ENCODE results near the gene BAIAP2.

BAIAP2 gene

GRCh38 chr17:81066771-81067315 is 31.9 kb downstream of the BAIAP2 start:
- TF ChIP-seq POLR2AphosphoS5 (IDR thresholded peaks at IDR 0.05; ENCODE audit: low read depth, low read length), result no peak
- TF ChIP-seq REST (IDR thresholded peaks at IDR 0.05; ENCODE audit: insufficient read depth in 1 of 2, low read depth in 2 of 2, low read length in 2 of 2), result no peak
- no peak for TF ChIP-seq SIN3A (IDR thresholded peaks at IDR 0.05; ENCODE audit: borderline replicate concordance, insufficient read depth, low read length)
- no peak for TF ChIP-seq FOXP2 (optimal IDR thresholded peaks at IDR 0.05; ENCODE audit: borderline replicate concordance, extremely low read depth, extremely low read length, insufficient read depth)
- TF ChIP-seq TAF1 (IDR thresholded peaks at IDR 0.05; ENCODE audit: borderline replicate concordance, insufficient read depth, low read length), result no peak

- TF ChIP-seq TAF1 (IDR thresholded peaks at IDR 0.05; ENCODE audit: borderline replicate concordance, insufficient read depth, low read length) (no peak), REST (IDR thresholded peaks at IDR 0.05; ENCODE audit: insufficient read depth in 1 of 2, low read depth in 2 of 2, low read length in 2 of 2) (no peak), SIN3A (IDR thresholded peaks at IDR 0.05; ENCODE audit: borderline replicate concordance, insufficient read depth, low read length) (no peak), POLR2AphosphoS5 (IDR thresholded peaks at IDR 0.05; ENCODE audit: low read depth, low read length) (no peak), FOXP2 (optimal IDR thresholded peaks at IDR 0.05; ENCODE audit: borderline replicate concordance, extremely low read depth, extremely low read length, insufficient read depth) (no peak)
Measured at GRCh38 chr17:81067391-81067811, 32.5 kb downstream of the BAIAP2 start.

GRCh38 chr17:81068411-81069134 is 33.6 kb downstream of the BAIAP2 start:
- no peak for TF ChIP-seq POLR2AphosphoS5 (IDR thresholded peaks at IDR 0.05; ENCODE audit: low read depth, low read length)
- no peak for TF ChIP-seq FOXP2 (optimal IDR thresholded peaks at IDR 0.05; ENCODE audit: borderline replicate concordance, extremely low read depth, extremely low read length, insufficient read depth)
- no peak for TF ChIP-seq REST (IDR thresholded peaks at IDR 0.05; ENCODE audit: insufficient read depth in 1 of 2, low read depth in 2 of 2, low read length in 2 of 2)
- TF ChIP-seq TAF1 (IDR thresholded peaks at IDR 0.05; ENCODE audit: borderline replicate concordance, insufficient read depth, low read length), result no peak
- TF ChIP-seq SIN3A (IDR thresholded peaks at IDR 0.05; ENCODE audit: borderline replicate concordance, insufficient read depth, low read length), result no peak

GRCh38 chr17:81069135-81069645 is 34.2 kb downstream of the BAIAP2 start:
- TF ChIP-seq POLR2AphosphoS5 (IDR thresholded peaks at IDR 0.05; ENCODE audit: low read depth, low read length) (no peak), SIN3A (IDR thresholded peaks at IDR 0.05; ENCODE audit: borderline replicate concordance, insufficient read depth, low read length) (no peak), REST (IDR thresholded peaks at IDR 0.05; ENCODE audit: insufficient read depth in 1 of 2, low read depth in 2 of 2, low read length in 2 of 2) (no peak), FOXP2 (optimal IDR thresholded peaks at IDR 0.05; ENCODE audit: borderline replicate concordance, extremely low read depth, extremely low read length, insufficient read depth) (no peak), TAF1 (IDR thresholded peaks at IDR 0.05; ENCODE audit: borderline replicate concordance, insufficient read depth, low read length) (no peak)

Measured in PFSK-1 (cell line).